HL-60/S4 (cell line): ENCODE results near the gene PTPRN2.
"Not testable (repeated sequence)": the region's sequence is repeated elsewhere in the genome, so short reads cannot be mapped to it uniquely, and the experiment has no call there.

ENCODE experiments used
- in situ Hi-C: fragments of 300-500 bp; cut with MboI; formaldehyde crosslinking; loops from 2 replicates; pipeline ENCODE4 v1.14.3; 2022; ENCODE audit warnings: low sequenced_read_pairs

The PTPRN2 gene

DNA sequence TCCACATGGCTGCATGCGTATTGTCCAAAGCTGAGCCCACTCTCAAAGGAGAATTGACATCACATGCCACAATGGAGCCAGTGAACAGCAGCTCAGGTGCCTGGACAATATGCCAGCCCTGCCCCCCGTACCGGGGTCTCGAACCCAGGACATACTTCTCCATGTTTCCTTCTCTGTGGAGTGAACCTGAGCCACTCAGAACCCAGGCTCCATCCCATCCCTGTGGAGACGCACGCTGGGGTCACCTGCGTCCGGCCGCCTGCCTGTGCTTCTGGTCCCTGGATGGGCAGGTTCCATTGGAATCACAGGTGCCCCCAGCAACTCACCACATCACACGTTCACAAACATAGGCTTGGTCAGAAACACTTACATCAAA, 1021.0 kb downstream of the PTPRN2 start:
- in situ Hi-C loops, result no loop called here

DNA sequence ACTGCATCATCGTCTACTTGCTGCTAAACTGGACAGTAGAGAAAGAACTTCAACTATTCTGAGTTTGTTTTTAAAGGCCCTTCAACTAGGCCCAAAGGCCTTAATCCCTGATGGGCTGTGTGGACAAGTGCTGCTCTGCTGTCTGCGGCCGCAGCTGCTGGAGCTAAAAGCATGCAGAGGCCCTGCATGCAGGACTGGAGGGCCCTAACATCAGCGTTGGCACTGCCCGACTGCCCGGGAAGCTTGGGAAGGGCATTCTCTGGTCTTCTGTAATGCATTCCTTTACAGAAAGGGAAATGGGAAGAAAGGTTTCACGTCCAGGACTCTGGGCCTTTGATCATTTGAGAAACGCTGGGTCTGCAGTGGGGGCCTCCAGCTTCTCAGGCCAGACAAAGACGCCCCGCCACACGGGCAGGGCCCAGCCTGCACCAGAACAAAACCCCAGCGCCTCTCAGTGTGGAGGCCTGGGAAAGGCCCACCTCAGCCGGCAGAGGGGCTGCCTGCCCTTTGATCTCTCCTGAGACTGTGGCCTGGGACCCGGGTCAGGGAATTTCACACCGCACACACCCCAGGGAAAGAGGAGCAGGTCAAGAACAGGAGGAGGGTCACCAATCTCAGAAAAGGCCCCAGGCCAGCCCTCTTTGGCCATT, 1021.5 kb downstream of the PTPRN2 start:
- in situ Hi-C loops, result no loop called here

DNA sequence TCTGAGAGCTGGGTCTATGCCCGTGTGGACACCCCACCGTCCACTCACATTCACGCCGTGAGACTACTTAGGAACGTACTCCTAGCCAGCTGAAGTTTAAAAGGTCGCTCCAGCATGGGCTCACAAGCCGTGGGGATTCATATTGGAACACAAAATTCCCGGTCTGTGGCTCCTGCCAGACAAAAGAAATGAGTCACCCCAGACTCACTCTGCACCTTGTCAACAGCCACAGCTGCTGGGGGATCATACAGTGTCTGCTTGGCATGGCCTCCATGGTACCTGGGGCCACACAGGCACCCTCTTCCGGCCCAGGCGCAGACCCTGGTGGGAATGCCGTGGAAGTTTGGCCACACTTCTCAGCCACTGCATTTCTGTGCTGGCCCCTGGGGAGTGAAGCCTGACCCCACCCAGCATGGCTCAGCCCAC, 1022.4 kb downstream of the PTPRN2 start:
- in situ Hi-C loops, result no loop called here

DNA sequence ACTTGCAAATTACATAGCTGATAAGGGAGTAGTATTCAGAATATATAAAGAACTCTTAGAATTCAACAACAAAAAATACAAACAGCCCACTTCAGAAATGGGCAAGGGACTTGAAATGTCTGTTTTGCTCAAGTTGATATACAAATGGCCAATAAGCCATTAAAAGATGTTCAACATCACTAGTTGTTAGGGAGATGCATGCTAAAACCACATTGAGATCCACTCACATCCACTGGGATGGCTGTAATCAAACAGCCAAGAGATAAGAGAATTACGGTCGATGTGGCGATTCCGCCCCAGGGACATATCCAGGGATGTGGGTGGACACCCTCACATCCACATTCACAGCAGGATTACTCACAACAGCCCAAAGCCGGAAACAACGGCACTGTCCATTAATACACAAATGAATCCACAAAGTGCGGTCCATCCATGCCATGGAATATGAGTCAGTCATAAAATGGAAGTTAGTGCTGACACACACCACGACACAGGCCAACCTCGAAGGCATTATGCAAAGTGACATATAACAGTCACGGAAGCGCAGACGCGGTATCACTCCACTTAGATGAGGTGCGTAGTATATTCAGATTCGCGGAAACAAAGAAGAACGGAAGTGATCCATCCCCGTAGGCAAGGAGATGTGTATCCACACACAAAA, 1023.0 kb downstream of the PTPRN2 start:
- in situ Hi-C loops, result no loop called here

- in situ Hi-C loops, result not testable (repeated sequence)
Observed at GRCh38 chr7:157563467-157564135, 1024.0 kb downstream of the PTPRN2 start.

GRCh38 chr7:157562522-157563398, 1024.9 kb downstream of the PTPRN2 start:
- in situ Hi-C loops, result not testable (repeated sequence)

DNA sequence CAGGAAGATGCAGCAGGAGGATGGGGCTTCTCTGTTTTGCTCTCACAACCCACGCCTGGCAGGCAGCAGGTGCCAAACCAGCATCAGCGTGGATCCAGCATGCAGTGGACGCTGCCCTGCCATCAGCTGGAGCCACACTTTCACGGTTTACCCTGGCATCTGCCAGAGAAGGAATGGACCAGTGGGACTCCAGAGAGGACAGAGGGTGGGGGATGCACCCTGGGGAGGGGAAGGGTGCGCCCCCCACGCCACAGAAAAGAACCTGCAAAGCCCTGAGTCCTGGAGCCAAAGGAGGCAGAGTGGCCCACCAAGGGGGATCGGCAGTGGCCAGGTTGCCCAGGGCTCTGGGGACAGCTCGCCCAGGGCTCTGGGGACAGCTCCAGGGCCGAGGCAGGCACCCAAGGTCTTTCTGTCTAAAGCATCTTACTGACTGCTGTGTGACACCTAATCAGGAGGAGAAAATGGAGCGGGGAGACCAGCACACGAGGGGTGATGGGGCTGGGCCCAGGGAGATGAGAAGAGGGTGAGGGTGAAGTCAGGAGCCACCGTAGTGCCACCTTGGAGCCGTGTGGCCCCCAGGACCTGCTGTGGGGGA, 1025.7 kb downstream of the PTPRN2 start:
- in situ Hi-C loops, result no loop called here

GRCh38 chr7:157561523-157561785, 1026.2 kb downstream of the PTPRN2 start:
- in situ Hi-C loops, result no loop called here

DNA sequence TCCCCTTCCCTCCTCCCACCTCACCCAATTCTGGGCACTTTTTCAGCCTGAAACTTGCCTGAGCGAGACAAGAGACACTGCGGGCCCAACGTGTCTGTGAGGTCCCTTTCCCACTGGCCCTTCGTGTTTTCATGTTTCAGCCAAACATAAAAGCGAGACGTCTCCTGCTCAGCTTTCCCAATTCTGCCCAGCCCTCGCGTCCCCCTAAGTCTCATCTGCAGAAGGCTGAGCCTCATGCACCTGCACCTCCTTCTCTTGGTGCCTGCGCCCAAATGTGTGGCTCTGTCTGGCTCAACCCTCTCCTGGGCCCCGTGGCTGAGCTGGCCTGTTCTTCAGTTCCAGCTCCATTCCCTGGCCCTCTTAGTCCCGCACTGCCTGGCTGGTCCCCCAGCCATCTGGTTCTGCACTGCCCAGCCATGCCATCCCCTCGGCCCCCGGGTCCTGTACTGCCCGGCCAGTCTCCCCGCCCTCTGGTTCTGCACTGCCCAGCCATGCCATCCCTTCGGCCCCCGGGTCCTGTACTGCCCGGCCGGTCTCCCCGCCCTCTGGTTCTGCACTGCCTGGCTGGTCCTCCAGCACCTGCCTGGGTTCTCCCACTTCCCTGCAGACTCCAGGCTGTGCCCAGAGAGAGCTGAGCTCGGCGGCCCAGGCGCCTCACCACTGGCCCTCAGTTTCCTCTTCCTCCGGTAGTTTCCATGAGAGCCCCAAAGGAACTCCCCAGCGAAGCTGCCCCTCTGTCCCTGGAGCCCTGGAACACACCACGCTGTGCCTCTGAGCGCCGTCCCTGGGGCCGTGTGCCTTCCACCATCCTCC, 1026.7 kb downstream of the PTPRN2 start:
- in situ Hi-C loops, result no loop called here

GRCh38 chr7:157560258-157560654, 1027.4 kb downstream of the PTPRN2 start:
- in situ Hi-C loops, result no loop called here

DNA sequence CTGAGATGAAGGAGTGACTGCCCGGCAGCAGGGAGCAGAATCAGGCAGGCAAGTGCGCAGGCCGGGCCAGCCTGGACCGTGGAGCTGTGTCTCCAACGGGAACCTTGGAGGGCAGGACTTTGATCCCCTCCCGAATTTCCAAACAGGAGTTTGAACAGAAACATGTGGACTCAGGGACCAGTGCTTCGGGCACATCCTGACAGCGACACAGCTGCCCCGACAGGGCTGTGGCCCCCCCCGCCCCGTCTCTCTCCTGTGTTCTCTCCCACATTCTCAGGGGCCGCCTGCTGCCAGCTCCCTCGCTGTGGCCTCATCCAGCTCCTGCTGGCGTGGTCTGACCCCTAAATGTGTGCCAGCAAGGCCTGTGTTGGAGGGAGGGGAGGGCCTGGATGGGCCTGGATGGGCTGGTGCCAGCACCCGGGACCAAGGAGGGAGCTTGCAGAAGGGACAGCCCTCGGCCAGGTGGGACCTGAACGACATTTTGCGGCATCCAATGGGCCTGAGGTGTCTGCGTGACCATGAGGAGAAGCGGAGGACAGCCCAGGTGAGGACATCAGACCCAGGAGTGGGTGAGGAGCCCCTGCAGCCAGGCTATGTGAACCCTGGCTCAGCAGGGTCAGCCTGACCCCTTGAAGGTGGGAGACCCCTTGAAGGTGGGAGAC, 1027.9 kb downstream of the PTPRN2 start:
- in situ Hi-C loops, result no loop called here

GRCh38 chr7:157558875-157559595, 1028.6 kb downstream of the PTPRN2 start:
- in situ Hi-C loops, result no loop called here

GRCh38 chr7:157558516-157558874, 1029.1 kb downstream of the PTPRN2 start:
- in situ Hi-C loops, result no loop called here

- in situ Hi-C loops, result no loop called here
Observed at GRCh38 chr7:157558061-157558460, 1029.6 kb downstream of the PTPRN2 start.

DNA sequence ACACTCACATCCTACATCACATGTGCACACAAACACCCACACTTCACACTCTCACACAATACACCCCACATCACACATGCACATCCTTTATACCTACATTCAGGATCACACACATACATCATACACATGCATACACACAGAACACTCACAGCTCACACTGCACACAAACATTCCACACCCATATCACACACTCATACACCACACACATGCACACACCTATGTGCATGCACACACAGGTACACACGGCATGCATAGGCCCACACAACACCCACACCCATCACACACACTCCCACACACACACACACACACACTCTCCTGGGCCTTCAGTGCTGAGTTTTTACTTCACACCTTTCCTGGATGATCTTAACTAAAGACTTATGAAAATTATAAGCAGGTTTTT, 1030.4 kb downstream of the PTPRN2 start:
- in situ Hi-C loops, result no loop called here

DNA sequence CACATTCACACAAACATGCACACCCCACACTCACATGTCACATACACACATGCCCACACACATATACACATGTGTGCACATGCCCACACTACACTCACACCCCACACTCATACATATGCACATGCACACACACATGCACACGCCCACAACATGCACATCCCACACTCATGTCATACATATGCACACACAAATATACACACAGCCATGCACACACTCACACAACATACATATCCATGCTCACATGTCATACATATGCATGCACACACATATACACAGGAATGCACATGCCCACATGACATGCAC, 1031.0 kb downstream of the PTPRN2 start:
- in situ Hi-C loops, result no loop called here

GRCh38 chr7:157555944-157556641, 1031.5 kb downstream of the PTPRN2 start:
- in situ Hi-C loops, result no loop called here

GRCh38 chr7:157555313-157555712, 1032.3 kb downstream of the PTPRN2 start:
- in situ Hi-C loops, result no loop called here
